HG03108 (cell line): ENCODE measurements around the gene YPEL5.
A peak's percentile ranks its signal among the peaks of the same experiment; 100 is the strongest.

Experiments
- ATAC-seq: cut with Tn5 transposase; IDR thresholded peaks from one replicate; pipeline ENCODE4 v1.9.1; 2021; ENCODE audit warnings: moderate library complexity; ENCODE audit not compliant: unreplicated experiment

Gene YPEL5

GRCh38 chr2:30164131-30164925 lies 17.5 kb downstream of the YPEL5 start:
- no peak for ATAC-seq

- peak; percentile 93 for ATAC-seq
These were observed 18.3 kb downstream of the YPEL5 start for GRCh38 chr2:30165050-30165520.

- no peak for ATAC-seq
These were observed 18.8 kb downstream of the YPEL5 start for GRCh38 chr2:30165617-30166016.

GRCh38 chr2:30172627-30173026 lies 25.8 kb downstream of the YPEL5 start:
- no peak for ATAC-seq

GRCh38 chr2:30177440-30177839 lies 30.6 kb downstream of the YPEL5 start:
- no peak for ATAC-seq

GRCh38 chr2:30177956-30178355 lies 31.1 kb downstream of the YPEL5 start:
- ATAC-seq: no peak

GRCh38 chr2:30178618-30179434 lies 32.0 kb downstream of the YPEL5 start:
- ATAC-seq: no peak

- ATAC-seq: no peak
These were observed 32.7 kb downstream of the YPEL5 start for GRCh38 chr2:30179536-30179935.

- ATAC-seq: no peak
These were observed 33.4 kb downstream of the YPEL5 start for GRCh38 chr2:30180226-30180625.

GRCh38 chr2:30181176-30181575 lies 34.4 kb downstream of the YPEL5 start:
- ATAC-seq: no peak

- no peak for ATAC-seq
These were observed 37.2 kb downstream of the YPEL5 start for GRCh38 chr2:30184035-30184434.

GRCh38 chr2:30185178-30185577 lies 38.4 kb downstream of the YPEL5 start:
- ATAC-seq: no peak

- no peak for ATAC-seq
These were observed 41.5 kb downstream of the YPEL5 start for GRCh38 chr2:30188292-30188691.

- no peak for ATAC-seq
These were observed 43.8 kb downstream of the YPEL5 start for GRCh38 chr2:30190637-30191036.

- ATAC-seq: no peak
These were observed 44.3 kb downstream of the YPEL5 start for GRCh38 chr2:30191107-30191506.

- no peak for ATAC-seq
These were observed 45.0 kb downstream of the YPEL5 start for GRCh38 chr2:30191819-30192271.

GRCh38 chr2:30192314-30192713 lies 45.5 kb downstream of the YPEL5 start:
- no peak for ATAC-seq

GRCh38 chr2:30193104-30193681 lies 46.4 kb downstream of the YPEL5 start:
- ATAC-seq: no peak

- no peak for ATAC-seq
These were observed 47.6 kb downstream of the YPEL5 start for GRCh38 chr2:30194421-30194820.

- ATAC-seq: no peak
These were observed 48.2 kb downstream of the YPEL5 start for GRCh38 chr2:30195016-30195415.

- ATAC-seq: no peak
These were observed 50.9 kb downstream of the YPEL5 start for GRCh38 chr2:30197570-30198192.
